ENCODE measurements around the gene DEFB125.
"Not testable (repeated sequence)": the region's sequence is repeated elsewhere in the genome, so short reads cannot be mapped to it uniquely, and the experiment has no call there.

The DEFB125 gene

GRCh38 chr20:87401-87800, at the start of gene DEFB125:
TSS of gene DEFB125 (plus strand) at chr20:87672. CDS start at chr20:87710, 38 bp downstream.
- DNase-seq (ENCODE audit: low spot score), result no peak

GRCh38 chr20:60035-60918, 27.2 kb upstream of the DEFB125 start:
- DNase-seq (ENCODE audit: low spot score), result no peak

GRCh38 chr20:61230-61629, 26.2 kb upstream of the DEFB125 start:
- no peak for DNase-seq (ENCODE audit: low spot score)

GRCh38 chr20:61757-62156, 25.7 kb upstream of the DEFB125 start:
- DNase-seq (ENCODE audit: low spot score), result no peak

GRCh38 chr20:62487-62886, 25.0 kb upstream of the DEFB125 start:
- DNase-seq (ENCODE audit: low spot score), result no peak

- DNase-seq (ENCODE audit: low spot score), result no peak
Observed at GRCh38 chr20:64026-64603, 23.4 kb upstream of the DEFB125 start.

- no peak for DNase-seq (ENCODE audit: low spot score)
Observed at GRCh38 chr20:64766-65322, 22.6 kb upstream of the DEFB125 start.

GRCh38 chr20:77231-77630, 10.2 kb upstream of the DEFB125 start:
- no peak for DNase-seq (ENCODE audit: low spot score)

- DNase-seq (ENCODE audit: low spot score), result no peak
Observed at GRCh38 chr20:78338-78737, 9.1 kb upstream of the DEFB125 start.

GRCh38 chr20:79565-79964, 7.9 kb upstream of the DEFB125 start:
- no peak for DNase-seq (ENCODE audit: low spot score)

- DNase-seq (ENCODE audit: low spot score), result no peak
Observed at GRCh38 chr20:90651-91050, 3.2 kb downstream of the DEFB125 start.

- DNase-seq (ENCODE audit: low spot score), result no peak
Observed at GRCh38 chr20:93641-94040, 6.2 kb downstream of the DEFB125 start.

- no peak for DNase-seq (ENCODE audit: low spot score)
Observed at GRCh38 chr20:95215-95614, 7.7 kb downstream of the DEFB125 start.

GRCh38 chr20:97691-98090, 10.2 kb downstream of the DEFB125 start:
- DNase-seq (ENCODE audit: low spot score), result not testable (repeated sequence)

GRCh38 chr20:101975-102374, 14.5 kb downstream of the DEFB125 start:
- no peak for DNase-seq (ENCODE audit: low spot score)

- no peak for DNase-seq (ENCODE audit: low spot score)
Observed at GRCh38 chr20:103456-103855, 16.0 kb downstream of the DEFB125 start.

- no peak for DNase-seq (ENCODE audit: low spot score)
Observed at GRCh38 chr20:112396-112795, 24.9 kb downstream of the DEFB125 start.

GRCh38 chr20:117518-117917, 30.0 kb downstream of the DEFB125 start:
- DNase-seq (ENCODE audit: low spot score), result no peak

GRCh38 chr20:129786-130323, 42.4 kb downstream of the DEFB125 start:
- DNase-seq (ENCODE audit: low spot score), result not testable (repeated sequence)

- DNase-seq (ENCODE audit: low spot score), result no peak
Observed at GRCh38 chr20:137668-138490, 50.4 kb downstream of the DEFB125 start.

- no peak for DNase-seq (ENCODE audit: low spot score)
Observed at GRCh38 chr20:142290-142689, 54.8 kb downstream of the DEFB125 start, which contains the start of gene DEFB126. TSS of gene DEFB126 (plus strand) at chr20:142590. CDS start at chr20:142629, 39 bp downstream.

- DNase-seq (ENCODE audit: low spot score), result no peak
Observed at GRCh38 chr20:145877-146276, 58.4 kb downstream of the DEFB125 start.

Measured in GM03348 (cell line).